ENCODE results near the gene D2HGDH. TPM values are rescaled to one million over a fixed set of nuclear protein-coding genes. Genes with fewer than 3 reads are reported as not detected.

Gene D2HGDH
- total RNA-seq, 1 donor from 2014 or later: 34.8 TPM

DNA sequence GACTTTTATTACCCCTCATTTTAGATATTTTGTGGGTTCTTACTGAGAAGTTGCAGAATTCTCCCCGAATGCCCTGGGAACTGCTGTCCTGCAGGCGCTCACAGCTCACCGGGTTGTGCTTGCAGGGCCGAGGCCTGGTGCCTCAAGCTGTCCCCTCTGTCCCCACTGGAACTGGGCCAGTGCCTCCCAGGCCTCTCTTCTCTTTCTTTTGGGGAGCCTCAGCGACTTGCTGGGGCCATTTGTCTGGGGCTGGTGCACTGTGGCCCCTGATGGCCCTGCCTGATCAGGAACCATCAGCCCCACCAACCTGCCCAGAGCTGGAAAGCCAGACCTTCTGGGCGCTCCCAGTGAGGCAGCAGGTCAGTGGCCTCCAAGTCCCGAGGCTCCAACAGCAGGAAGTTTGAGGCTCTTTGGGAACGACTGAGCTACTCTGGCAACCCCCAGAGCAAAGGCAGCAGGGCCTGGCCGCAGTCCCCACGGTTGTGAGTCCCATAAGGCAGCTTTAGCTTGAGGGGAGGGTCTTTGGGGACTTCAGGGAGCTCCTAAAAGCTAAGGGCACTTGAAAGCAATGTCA, 59.9 kb downstream of the D2HGDH start:
- Mint-ChIP-seq H3K4me3 (ENCODE audit: low read depth) (no peak overlapping the region), H3K4me1 (ENCODE audit: low read depth) (no peaks in the 10 kb centered on the region), H3K27me3 (peaks cover 2% of the 10 kb centered on the region), H3K9me3 (ENCODE audit: low read depth) (peaks cover 18% of the 10 kb centered on the region), H3K36me3 (ENCODE audit: insufficient read depth) (no peaks in the 10 kb centered on the region), H3K27ac (no peak overlapping the region)
- TF ChIP-seq CTCF (IDR thresholded peaks at IDR 0.05; ENCODE audit: unreplicated experiment): no peak
- no peak for DNase-seq (ENCODE audit: low spot score, unreplicated experiment)

- no peaks in the 10 kb centered on the region for H3K4me1 Mint-ChIP-seq (ENCODE audit: low read depth)
- peaks cover 13% of the 10 kb centered on the region for H3K9me3 Mint-ChIP-seq (ENCODE audit: low read depth)
- peaks cover 2% of the 10 kb centered on the region for H3K27me3 Mint-ChIP-seq
- H3K4me3 Mint-ChIP-seq (ENCODE audit: low read depth): no peak overlapping the region
- no peak for DNase-seq (ENCODE audit: low spot score, unreplicated experiment)
- no peak overlapping the region for H3K27ac Mint-ChIP-seq
- TF ChIP-seq CTCF (IDR thresholded peaks at IDR 0.05; ENCODE audit: unreplicated experiment): no peak
- H3K36me3 Mint-ChIP-seq (ENCODE audit: insufficient read depth): no peaks in the 10 kb centered on the region
Observed at GRCh38 chr2:241795021-241795999, 60.9 kb downstream of the D2HGDH start.

GRCh38 chr2:241796209-241796608, 61.8 kb downstream of the D2HGDH start:
- H3K4me3 Mint-ChIP-seq (ENCODE audit: low read depth): no peak overlapping the region
- peaks cover 5% of the 10 kb centered on the region for H3K9me3 Mint-ChIP-seq (ENCODE audit: low read depth)
- no peak for DNase-seq (ENCODE audit: low spot score, unreplicated experiment)
- H3K27ac Mint-ChIP-seq: no peak overlapping the region
- no peaks in the 10 kb centered on the region for H3K4me1 Mint-ChIP-seq (ENCODE audit: low read depth)
- no peak for TF ChIP-seq CTCF (IDR thresholded peaks at IDR 0.05; ENCODE audit: unreplicated experiment)
- no peaks in the 10 kb centered on the region for H3K36me3 Mint-ChIP-seq (ENCODE audit: insufficient read depth)
- peaks cover 5% of the 10 kb centered on the region for H3K27me3 Mint-ChIP-seq

- H3K9me3 Mint-ChIP-seq (ENCODE audit: low read depth): peaks cover 5% of the 10 kb centered on the region
- no peak for TF ChIP-seq CTCF (IDR thresholded peaks at IDR 0.05; ENCODE audit: unreplicated experiment)
- DNase-seq (ENCODE audit: low spot score, unreplicated experiment): no peak
- H3K27me3 Mint-ChIP-seq: peaks cover 5% of the 10 kb centered on the region
- H3K4me1 Mint-ChIP-seq (ENCODE audit: low read depth): no peaks in the 10 kb centered on the region
- H3K27ac Mint-ChIP-seq: no peak overlapping the region
- H3K36me3 Mint-ChIP-seq (ENCODE audit: insufficient read depth): no peaks in the 10 kb centered on the region
- no peak overlapping the region for H3K4me3 Mint-ChIP-seq (ENCODE audit: low read depth)
Observed at GRCh38 chr2:241796610-241797138, 62.2 kb downstream of the D2HGDH start.

DNA sequence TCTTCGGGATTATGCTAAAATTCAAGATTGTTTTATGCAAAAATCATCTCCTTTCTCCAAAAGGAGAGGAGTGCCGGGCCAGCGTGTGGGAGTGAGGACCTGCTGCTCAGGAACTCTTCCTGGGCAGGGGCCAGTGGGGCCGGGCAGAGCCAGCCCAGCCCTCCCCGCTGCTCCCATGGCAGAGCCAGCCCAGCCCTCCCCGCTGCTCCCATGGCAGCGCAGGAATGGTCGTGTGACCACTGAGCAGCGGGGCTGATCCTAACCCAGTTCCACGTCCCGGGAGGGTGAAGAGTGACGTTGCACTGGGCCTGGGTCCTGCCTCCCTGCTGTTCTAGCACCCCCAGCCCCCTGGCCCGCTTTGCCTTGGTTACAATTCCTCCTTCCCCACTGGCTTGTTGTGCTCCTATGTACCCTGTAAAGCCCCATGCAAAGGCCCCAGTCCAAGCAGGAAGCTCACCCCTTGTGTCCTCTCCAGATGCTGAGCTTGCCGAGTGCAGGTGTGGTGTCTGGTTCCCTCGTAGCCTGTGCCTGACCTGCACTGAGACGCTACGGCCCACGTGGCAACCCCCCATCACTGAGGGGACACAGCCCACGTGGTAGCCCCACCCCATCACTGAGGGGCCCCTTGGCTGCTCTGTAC, 63.1 kb downstream of the D2HGDH start:
- Mint-ChIP-seq H3K27me3 (peaks cover 5% of the 10 kb centered on the region), H3K4me1 (ENCODE audit: low read depth) (no peaks in the 10 kb centered on the region), H3K27ac (no peak overlapping the region), H3K9me3 (ENCODE audit: low read depth) (peaks cover 5% of the 10 kb centered on the region), H3K4me3 (ENCODE audit: low read depth) (no peak overlapping the region), H3K36me3 (ENCODE audit: insufficient read depth) (no peaks in the 10 kb centered on the region)
- DNase-seq (ENCODE audit: low spot score, unreplicated experiment): no peak
- no peak for TF ChIP-seq CTCF (IDR thresholded peaks at IDR 0.05; ENCODE audit: unreplicated experiment)

Measured in progenitor cell of endocrine pancreas (in vitro differentiated cells).